BJ (cell line): Measurements from ENCODE around the gene MAML3. TPM values are rescaled to one million over a fixed set of nuclear protein-coding genes. Genes with fewer than 3 reads are reported as not detected.

Experiments
- CTCF ChIA-PET: fragments of 350-600 bp; formaldehyde crosslinking; extraction: SDS; loops from one replicate; lab custom pipeline; 2021; ENCODE audit warnings: antibody characterized with exemption, inconsistent platforms; lab: Yijun Ruan, JAX
- POLR2A ChIA-PET: fragments of 300-600 bp; sonication (Branson Sonifier 250); formaldehyde crosslinking; extraction: SDS; loops from one replicate; lab custom pipeline; 2021; ENCODE audit warnings: antibody characterized with exemption; lab: Charles Lee
- DNase-seq: peaks from one replicate; pipeline ENCODE4 v3.0.0-alpha.2; 2011; ENCODE audit warnings: low read depth
- H3K27me3 ChIP-seq: 2 replicates; pipeline ENCODE4 v1.6.0; 2011; ENCODE audit warnings: low read length; ENCODE audit not compliant: control insufficient read depth, insufficient read depth
- H3K36me3 ChIP-seq: 2 replicates; pipeline ENCODE4 v1.5.1; 2011; ENCODE audit warnings: low read length; ENCODE audit not compliant: control insufficient read depth, insufficient read depth
- H3K4me3 ChIP-seq: 2 replicates; pipeline ENCODE4 v1.5.1; 2011; ENCODE audit warnings: low read depth, mild to moderate bottlenecking, control low read depth, low read length
- CTCF ChIP-seq: IDR thresholded peaks from 2 replicates; pipeline ENCODE4 v1.5.1; 2011; ENCODE audit warnings: low read depth, mild to moderate bottlenecking, control low read depth, inconsistent platforms, low read length, moderate library complexity; ENCODE audit not compliant: insufficient read depth
- polyA plus RNA-seq: library from polyadenylated mRNA; depleted of rRNA; stranded (reverse); fragments of >200 nt; gene quantifications from 2 replicates; pipeline ENCODE4 v1.2.3, GENCODE V29; 2011

Gene MAML3
- polyA plus RNA-seq, 1 experiment = 1.6 TPM

GRCh38 chr4:139712882-139713281 is 441.1 kb downstream of the MAML3 start:
- DNase-seq = no peak
- H3K36me3 ChIP-seq = no peaks in the 10 kb centered on the region
- H3K4me3 ChIP-seq = no peak overlapping the region
- CTCF ChIA-PET = interaction anchor here (0.7 kb wide), 1 partner anchor 15 kb away, joined by 3 read pairs; no protein-coding TSS in a partner anchor
- POLR2A ChIA-PET = no interaction called here
- no peaks in the 10 kb centered on the region for H3K27me3 ChIP-seq
- no peak for TF ChIP-seq CTCF

GRCh38 chr4:139711461-139711860 is 442.5 kb downstream of the MAML3 start:
- Histone ChIP-seq H3K36me3 (no peaks in the 10 kb centered on the region), H3K27me3 (no peaks in the 10 kb centered on the region), H3K4me3 (no peak overlapping the region)
- TF ChIP-seq CTCF = no peak
- ChIA-PET POLR2A (interaction anchor here (0.6 kb wide), 1 partner anchor 1360 kb away, joined by 3 read pairs; no protein-coding TSS in a partner anchor), CTCF (no interaction called here)
- no peak for DNase-seq

- no peak overlapping the region for H3K4me3 ChIP-seq
- CTCF ChIA-PET = interaction anchor here (1.2 to 1.8 kb wide), 2 partner anchors 11 to 212 kb away, joined by 3 to 6 read pairs; no protein-coding TSS in a partner anchor
- no peaks in the 10 kb centered on the region for H3K36me3 ChIP-seq
- TF ChIP-seq CTCF = no peak
- H3K27me3 ChIP-seq = no peaks in the 10 kb centered on the region
- POLR2A ChIA-PET = interaction anchor here (0.6 kb wide), 1 partner anchor 14 kb away, joined by 3 read pairs; no protein-coding TSS in a partner anchor
- DNase-seq = no peak
Measured at GRCh38 chr4:139710073-139710472, 443.9 kb downstream of the MAML3 start.

GRCh38 chr4:139709660-139710059 is 444.3 kb downstream of the MAML3 start:
- POLR2A ChIA-PET = interaction anchor here (0.6 kb wide), 1 partner anchor 14 kb away, joined by 3 read pairs; no protein-coding TSS in a partner anchor
- CTCF ChIA-PET = interaction anchor here (1.2 to 1.8 kb wide), 2 partner anchors 11 to 212 kb away, joined by 3 to 6 read pairs; no protein-coding TSS in a partner anchor
- no peak for DNase-seq
- H3K4me3 ChIP-seq = no peak overlapping the region
- H3K36me3 ChIP-seq = no peaks in the 10 kb centered on the region
- TF ChIP-seq CTCF = no peak
- no peaks in the 10 kb centered on the region for H3K27me3 ChIP-seq

- TF ChIP-seq CTCF = 0 out of 2 replicates have a peak, but pooled peaks have one; percentile 9
- DNase-seq = no peak
- Histone ChIP-seq H3K27me3 (no peaks in the 10 kb centered on the region), H3K36me3 (no peaks in the 10 kb centered on the region), H3K4me3 (no peak overlapping the region)
- ChIA-PET POLR2A (no interaction called here), CTCF (interaction anchor here (0.7 kb wide), 1 partner anchor 135 kb away, joined by 3 read pairs; no protein-coding TSS in a partner anchor)
Measured at GRCh38 chr4:139704915-139705485, 449.0 kb downstream of the MAML3 start.
